ENCODE measurements around the gene CIC. TPM values are rescaled to one million over a fixed set of nuclear protein-coding genes. Genes with fewer than 3 reads are reported as not detected.

The CIC gene
- total RNA-seq, 1 donor from 2014 or later, result 63.9 TPM

GRCh38 chr19:42272535-42272897 is 3.5 kb downstream of the CIC start:
- DNase-seq (ENCODE audit: low read depth), result no peak
- H3K4me3 ChIP-seq (ENCODE audit: low read depth, low read length), result no peak overlapping the region
- TF ChIP-seq CTCF (conservative IDR thresholded peaks at IDR 0.05; ENCODE audit: low read depth, low read length), result no peak

GRCh38 chr19:42272989-42273406 is 3.9 kb downstream of the CIC start:
- no peak for DNase-seq (ENCODE audit: low read depth)
- no peak for TF ChIP-seq CTCF (conservative IDR thresholded peaks at IDR 0.05; ENCODE audit: low read depth, low read length)
- no peak overlapping the region for H3K4me3 ChIP-seq (ENCODE audit: low read depth, low read length)

- DNase-seq (ENCODE audit: low read depth), result no peak
- no peak overlapping the region for H3K4me3 ChIP-seq (ENCODE audit: low read depth, low read length)
- no peak for TF ChIP-seq CTCF (conservative IDR thresholded peaks at IDR 0.05; ENCODE audit: low read depth, low read length)
Measured at GRCh38 chr19:42273407-42274064, 4.5 kb downstream of the CIC start.

GRCh38 chr19:42274065-42274682 is 5.1 kb downstream of the CIC start:
- DNase-seq (ENCODE audit: low read depth), result no peak
- no peak overlapping the region for H3K4me3 ChIP-seq (ENCODE audit: low read depth, low read length)
- TF ChIP-seq CTCF (conservative IDR thresholded peaks at IDR 0.05; ENCODE audit: low read depth, low read length), result no peak

- no peak for DNase-seq (ENCODE audit: low read depth)
- H3K4me3 ChIP-seq (ENCODE audit: low read depth, low read length), result no peak overlapping the region
- TF ChIP-seq CTCF (conservative IDR thresholded peaks at IDR 0.05; ENCODE audit: low read depth, low read length), result no peak
Measured at GRCh38 chr19:42275103-42275502, 6.1 kb downstream of the CIC start.

- DNase-seq (ENCODE audit: low read depth), result no peak
- no peak for TF ChIP-seq CTCF (conservative IDR thresholded peaks at IDR 0.05; ENCODE audit: low read depth, low read length)
- no peak overlapping the region for H3K4me3 ChIP-seq (ENCODE audit: low read depth, low read length)
Measured at GRCh38 chr19:42275517-42275916, 6.5 kb downstream of the CIC start.

GRCh38 chr19:42276284-42276683 is 7.2 kb downstream of the CIC start:
- no peak overlapping the region for H3K4me3 ChIP-seq (ENCODE audit: low read depth, low read length)
- no peak for DNase-seq (ENCODE audit: low read depth)
- TF ChIP-seq CTCF (conservative IDR thresholded peaks at IDR 0.05; ENCODE audit: low read depth, low read length), result no peak
